CD14-positive monocyte (primary cell): ENCODE measurements around the gene EDIL3. TPM values are rescaled to one million over a fixed set of nuclear protein-coding genes. Genes with fewer than 3 reads are reported as not detected.

Experiments used
- DNase-seq, 3 donors: peaks; one replicate each; pipeline ENCODE4 v3.0.0-alpha.2; 2011 to 2022
- H2AFZ ChIP-seq: 2 replicates; pipeline ENCODE4 v1.6.0; 2012; ENCODE audit warnings: mild to moderate bottlenecking, low read depth, low read length, inconsistent platforms; ENCODE audit not compliant: insufficient read depth, poor library complexity, severe bottlenecking
- H3K27ac ChIP-seq, 2 donors: 1 replicate in 1 of 2; 2 replicates in 1 of 2; pipeline ENCODE4 v1.5.1; 2012 to 2013; ENCODE audit warnings: low read length in 2 of 2, control low read depth in 1 of 2, inconsistent platforms in 1 of 2, low read depth in 1 of 2, mild to moderate bottlenecking in 1 of 2
- H3K27me3 ChIP-seq, 2 donors: one replicate each; pipeline versions ENCODE4 v1.6.0 to v1.6.1; 2011 to 2013; ENCODE audit warnings: low read length in 2 of 2; ENCODE audit not compliant: control insufficient read depth in 2 of 2, insufficient read depth in 2 of 2
- H3K36me3 ChIP-seq, 2 donors: replicated peaks in 1 of 2; 1 replicate in 1 of 2; 2 replicates in 1 of 2; pipeline versions ENCODE4 v1.5.1 to v1.6.1; 2012 to 2013; ENCODE audit warnings: low read length in 2 of 2, control low read depth in 1 of 2, inconsistent platforms in 1 of 2, mild to moderate bottlenecking in 1 of 2; ENCODE audit not compliant: insufficient read depth in 2 of 2, control insufficient read depth in 1 of 2
- H3K4me1 ChIP-seq, 2 donors: 1 replicate in 1 of 2; 2 replicates in 1 of 2; pipeline versions ENCODE4 v1.5.1 to v1.6.1; 2012 to 2013; ENCODE audit warnings: low read length in 2 of 2, control low read depth in 1 of 2, inconsistent platforms in 1 of 2, mild to moderate bottlenecking in 1 of 2, moderate library complexity in 1 of 2; ENCODE audit not compliant: insufficient read depth in 2 of 2, control insufficient read depth in 1 of 2
- H3K4me2 ChIP-seq: replicated peaks from 2 replicates; pipeline ENCODE3; 2012; ENCODE audit warnings: low read length, moderate library complexity, mild to moderate bottlenecking; ENCODE audit not compliant: poor library complexity, severe bottlenecking; ENCODE audit errors: extremely low read depth
- H3K4me3 ChIP-seq, 3 experiments: fragments of 200-600 bp in 1 of 3; sonication (generic) in 1 of 3; replicated peaks in 1 of 3; 1 replicate in 2 of 3; 2 replicates in 1 of 3; pipeline ENCODE4 v1.5.1; 2011 to 2013; ENCODE audit warnings: low read length in 3 of 3, mild to moderate bottlenecking in 3 of 3, control low read depth in 2 of 3, low read depth in 2 of 3, inconsistent platforms in 1 of 3, moderate library complexity in 1 of 3
- H3K79me2 ChIP-seq: 2 replicates; pipeline ENCODE4 v1.6.0; 2012; ENCODE audit warnings: mild to moderate bottlenecking, control low read depth, inconsistent platforms, low read length, moderate library complexity; ENCODE audit not compliant: insufficient read depth
- H3K9ac ChIP-seq: 2 replicates; pipeline ENCODE4 v1.6.0; 2017; ENCODE audit warnings: low read length, mild to moderate bottlenecking; ENCODE audit not compliant: insufficient read depth, poor library complexity, severe bottlenecking
- H3K9me3 ChIP-seq, 2 donors: replicated peaks in 1 of 2; 1 replicate in 1 of 2; 2 replicates in 1 of 2; pipeline versions ENCODE4 v1.5.1 to v1.6.1; 2012 to 2013; ENCODE audit warnings: low read length in 2 of 2, control low read depth in 1 of 2; ENCODE audit not compliant: control insufficient read depth in 1 of 2, insufficient read depth in 1 of 2
- H4K20me1 ChIP-seq: 2 replicates; pipeline ENCODE4 v1.6.0; 2012; ENCODE audit warnings: mild to moderate bottlenecking, low read length, control low read depth, moderate library complexity; ENCODE audit not compliant: insufficient read depth
- H3K27ac Mint-ChIP-seq, 7 donors: one replicate each; pipeline ENCODE4 v1.8.0; 2020; ENCODE audit warnings: mild to moderate bottlenecking in 7 of 7, mixed read lengths in 7 of 7, moderate library complexity in 6 of 7, inconsistent platforms in 2 of 7
- H3K27me3 Mint-ChIP-seq, 3 donors: one replicate each; pipeline ENCODE4 v1.8.0; 2021 to 2022; ENCODE audit warnings: low read depth in 3 of 3, mild to moderate bottlenecking in 3 of 3, mixed read lengths in 3 of 3, moderate library complexity in 3 of 3, inconsistent platforms in 1 of 3
- H3K36me3 Mint-ChIP-seq, 2 donors: one replicate each; pipeline ENCODE4 v1.8.0; 2020; ENCODE audit warnings: mixed read lengths in 2 of 2, inconsistent platforms in 1 of 2, mild to moderate bottlenecking in 1 of 2
- H3K4me1 Mint-ChIP-seq: one replicate; pipeline ENCODE4 v1.8.0; 2020; ENCODE audit warnings: mild to moderate bottlenecking, mixed read lengths
- H3K4me3 Mint-ChIP-seq, 2 donors: one replicate each; pipeline ENCODE4 v1.8.0; 2020; ENCODE audit warnings: mild to moderate bottlenecking in 2 of 2, mixed read lengths in 2 of 2, moderate library complexity in 1 of 2
- H3K9me3 Mint-ChIP-seq, 7 donors: one replicate each; pipeline ENCODE4 v1.8.0; 2020 to 2022; ENCODE audit warnings: mixed read lengths in 7 of 7, mild to moderate bottlenecking in 6 of 7, moderate library complexity in 6 of 7, inconsistent platforms in 2 of 7
- CTCF ChIP-seq: fragments of 200-600 bp; IDR thresholded peaks from one replicate; pipeline ENCODE4 v1.8.0; 2022; ENCODE audit warnings: antibody characterized with exemption, mild to moderate bottlenecking
- WGBS: methylation state at CpG from one replicate; pipeline ENCODE4 v1.1.5; 2013; ENCODE audit warnings: missing lambda C conversion rate; ENCODE audit not compliant: insufficient coverage; 5-methylcytosine and 5-hydroxymethylcytosine counted together
- intact Hi-C, 2 donors: fragments of 100-400 bp; cut with micrococcal nuclease; formaldehyde crosslinking; loops; one replicate each; pipeline versions ENCODE4 v1.15.0 to v1.15.1; 2023
- polyA plus RNA-seq, 3 donors: library from polyadenylated mRNA; depleted of rRNA in 1 of 3; unstranded in 2 of 3; stranded (reverse) in 1 of 3; fragments of 300-500 nt in 2 of 3; fragments of >200 nt in 1 of 3; fragmentation: Illumina TruSeq in 2 of 3; gene quantifications; 1 replicate in 2 of 3; 2 replicates in 1 of 3; pipeline ENCODE4 v1.2.3, GENCODE V29; 2012 to 2021
- small RNA-seq: library from RNA; depleted of rRNA; stranded (forward); fragments of <200 nt; gene quantifications from one replicate; pipeline ENCODE3, GENCODE V24; 2012; ENCODE audit warnings: low read depth; ENCODE audit not compliant: insufficient read length

Gene EDIL3
- polyA plus RNA-seq, 3 donors, result 0.09 TPM; not detected in 2

- Histone ChIP-seq H3K4me3 (no peak overlapping the region), H3K9me3 (no peaks in the 10 kb centered on the region), H2AFZ (no peak overlapping the region), H3K27ac (no peak overlapping the region), H3K4me2 (no peak overlapping the region), H4K20me1 (no peaks in the 10 kb centered on the region), H3K79me2 (no peaks in the 10 kb centered on the region), H3K9ac (no peak overlapping the region), H3K36me3 (no peaks in the 10 kb centered on the region), H3K4me1 (no peaks in the 10 kb centered on the region), H3K27me3 (no peaks in the 10 kb centered on the region)
- Mint-ChIP-seq H3K27me3 (no peaks in the 10 kb centered on the region), H3K27ac (no peak overlapping the region), H3K4me1 (no peaks in the 10 kb centered on the region), H3K9me3 (peaks cover 0 to 2% (median 0%) of the 10 kb centered on the region in 7 donors), H3K36me3 (no peaks in the 10 kb centered on the region), H3K4me3 (no peak overlapping the region)
- no peak for DNase-seq
- 0% methylated on average over 1 of the region's 2 CpGs for WGBS
- intact Hi-C loops, result no loop called here
- no peak for TF ChIP-seq CTCF
These were observed 493.4 kb downstream of the EDIL3 start for GRCh38 chr5:83891261-83891660.

Small RNA genes lying within 50 kb of the gene (small RNA-seq; reads per million reads assigned to genes)
- gene RNU6-448P, result not detected
